HepG2 (cell line): Measurements from ENCODE around the gene HSPA1L. TPM values are rescaled to one million over a fixed set of nuclear protein-coding genes. Genes with fewer than 3 reads are reported as not detected.

ENCODE experiments used
- ASH2L ChIP-seq: fragments of 300-600, 200-600 bp; sonication (generic); IDR thresholded peaks from 2 replicates; pipeline ENCODE4 v1.7.0; 2017; ENCODE audit warnings: low read depth, mild to moderate bottlenecking, moderate library complexity, mixed read lengths, low read length; ENCODE audit not compliant: insufficient read length
- ATAD3A ChIP-seq: sonication (generic); formaldehyde crosslinking; IDR thresholded peaks from 2 replicates; pipeline ENCODE4 v1.4.0; 2020; ENCODE audit warnings: missing genetic modification reagents
- ATF1 ChIP-seq: IDR thresholded peaks from 2 replicates; pipeline ENCODE4 v1.6.1; 2016; ENCODE audit warnings: mild to moderate bottlenecking, control low read depth
- CBFB ChIP-seq: sonication (generic); formaldehyde crosslinking; IDR thresholded peaks from 2 replicates; pipeline ENCODE4 v1.4.0; 2020; ENCODE audit warnings: missing genetic modification reagents
- ELF3 ChIP-seq: IDR thresholded peaks from 2 replicates; pipeline ENCODE4 v1.6.1; 2016; ENCODE audit warnings: missing genetic modification reagents, missing compliant biosample characterization
- HMG20B ChIP-seq: conservative IDR thresholded peaks from 2 replicates; pipeline ENCODE4 v1.6.1; 2016; ENCODE audit warnings: missing genetic modification reagents, missing compliant biosample characterization
- KDM3A ChIP-seq: IDR thresholded peaks from 2 replicates; pipeline ENCODE4 v1.6.1; 2018; ENCODE audit warnings: low read depth, missing compliant biosample characterization
- NCOA5 ChIP-seq: sonication (generic); formaldehyde crosslinking; IDR thresholded peaks from 2 replicates; pipeline ENCODE4 v1.4.0; 2020; ENCODE audit warnings: missing genetic modification reagents
- NFE2L1 ChIP-seq: sonication (generic); formaldehyde crosslinking; IDR thresholded peaks from 2 replicates; pipeline ENCODE4 v1.4.0; 2020; ENCODE audit warnings: missing genetic modification reagents, mild to moderate bottlenecking, borderline replicate concordance
- NFKBIZ ChIP-seq: IDR thresholded peaks from 2 replicates; pipeline ENCODE4 v1.6.1; 2018; ENCODE audit warnings: missing genetic modification reagents, missing compliant biosample characterization
- TBP ChIP-seq: sonication (generic); formaldehyde crosslinking; IDR thresholded peaks from 2 replicates; pipeline ENCODE4 v1.5.0; 2020; ENCODE audit warnings: missing genetic modification reagents
- YY1 ChIP-seq: IDR thresholded peaks from 2 replicates; pipeline ENCODE4 v1.6.1; 2011; ENCODE audit warnings: low read length, low read depth, moderate library complexity, mild to moderate bottlenecking; ENCODE audit not compliant: insufficient read depth, insufficient replicate concordance
- ZNF264 ChIP-seq: sonication (generic); formaldehyde crosslinking; IDR thresholded peaks from 2 replicates; pipeline ENCODE4 v1.4.0; 2020; ENCODE audit warnings: missing genetic modification reagents
- ZNF816 ChIP-seq: sonication (generic); formaldehyde crosslinking; IDR thresholded peaks from 2 replicates; pipeline ENCODE4 v1.8.0; 2022; ENCODE audit warnings: missing genetic modification reagents, mild to moderate bottlenecking, borderline replicate concordance
- ZSCAN29 ChIP-seq: sonication (generic); formaldehyde crosslinking; conservative IDR thresholded peaks from 2 replicates; pipeline ENCODE4 v1.4.0; 2020; ENCODE audit warnings: mild to moderate bottlenecking, missing genetic modification reagents
- polyA plus RNA-seq, 8 experiments: library from polyadenylated mRNA; depleted of rRNA in 3 of 8; stranded (reverse) in 7 of 8; unstranded in 1 of 8; fragments of >200 nt; fragmentation: Illumina TruSeq in 4 of 8; extraction: Trizol in 4 of 8; gene quantifications; 2 replicates each; pipeline versions ENCODE4 v1.2.1 to v1.2.3, GENCODE V29; 2011 to 2016; ENCODE audit warnings: low read depth in 4 of 8, missing spikeins in 1 of 8, mixed read lengths in 1 of 8; ENCODE audit not compliant: insufficient read depth in 1 of 8
- total RNA-seq, 5 experiments: library from RNA; depleted of rRNA; stranded (reverse); fragments of >200 nt; fragmentation: Illumina TruSeq; extraction: Trizol; gene quantifications; 2 replicates each; pipeline ENCODE4 v1.2.3, GENCODE V29; 2016; ENCODE audit warnings: low read depth in 1 of 5
- TF ChIP-seq, protein P1 (sequence below): sonication (generic); formaldehyde crosslinking; IDR thresholded peaks from 2 replicates; pipeline ENCODE4 v1.4.0; 2020; ENCODE audit warnings: missing genetic modification reagents, borderline replicate concordance
- TF ChIP-seq, protein P2 (sequence below): IDR thresholded peaks from 2 replicates; pipeline ENCODE4 v1.6.1; 2016; ENCODE audit warnings: missing genetic modification reagents, missing compliant biosample characterization
- TF ChIP-seq, protein P3 (sequence below): IDR thresholded peaks from 2 replicates; pipeline ENCODE4 v1.6.1; 2016; ENCODE audit warnings: low read depth
- TF ChIP-seq, protein P4 (sequence below): sonication (generic); formaldehyde crosslinking; conservative IDR thresholded peaks from 2 replicates; pipeline ENCODE4 v1.8.0; 2022; ENCODE audit warnings: mild to moderate bottlenecking, moderate library complexity, missing genetic modification reagents
- TF ChIP-seq, protein P5 (sequence below): sonication (generic); formaldehyde crosslinking; IDR thresholded peaks from 2 replicates; pipeline ENCODE4 v1.5.0; 2020; ENCODE audit warnings: missing genetic modification reagents
- TF ChIP-seq, protein P6 (sequence below): sonication (generic); formaldehyde crosslinking; IDR thresholded peaks from 2 replicates; pipeline ENCODE4 v1.4.0; 2020; ENCODE audit warnings: missing genetic modification reagents
- TF ChIP-seq, protein P7 (sequence below): IDR thresholded peaks from 2 replicates; pipeline ENCODE4 v1.6.1; 2012; ENCODE audit warnings: inconsistent platforms

The HSPA1L gene
- total and polyA plus RNA-seq, 2 of the 13 experiments (the other 11 are each of a cell fraction or from before 2014, with no cell fraction given): 0.55 to 1.0 TPM

DNA sequence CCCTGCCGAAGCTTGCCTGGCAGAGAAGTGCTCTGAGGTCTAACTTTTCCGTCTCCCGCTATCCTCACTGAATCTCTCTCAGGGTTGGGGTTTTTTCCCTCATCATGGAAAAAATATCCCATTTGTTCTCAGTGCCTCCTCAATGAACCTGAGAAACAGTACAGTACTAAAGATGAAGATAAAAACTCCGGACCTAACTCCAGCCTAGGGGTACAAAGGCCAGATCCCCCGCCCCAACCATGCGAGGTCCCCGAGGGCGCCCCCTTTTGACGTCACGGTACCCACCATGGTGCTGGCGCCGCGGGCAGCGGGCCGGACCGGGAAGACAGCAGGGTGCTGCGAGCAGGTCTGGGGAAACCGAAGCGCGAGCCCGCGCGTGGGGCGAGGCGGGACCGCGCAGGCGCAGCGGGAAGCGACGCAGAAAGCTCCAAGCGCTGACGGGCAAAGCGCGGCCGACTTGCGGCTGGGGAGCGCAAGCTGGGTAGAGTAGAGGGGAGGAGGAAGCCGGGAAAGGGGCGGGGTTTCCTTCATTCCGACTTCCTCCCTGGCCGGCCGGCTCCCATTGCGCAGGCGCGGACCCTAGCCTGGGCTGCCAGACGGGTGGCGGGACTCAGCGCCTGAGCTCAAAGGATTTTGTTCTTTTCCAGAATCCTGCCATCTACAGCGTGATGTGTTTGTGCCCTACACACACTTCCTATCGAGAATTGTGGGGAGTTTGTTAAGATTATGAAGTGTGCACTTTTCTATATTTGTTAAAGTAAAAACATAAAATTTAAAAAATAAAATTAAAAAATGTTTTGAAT, 8.4 kb downstream of the HSPA1L start, which contains the start of gene LSM2 (continued):
- TF ChIP-seq CBFB (CRISPR knock-in tag): peak; percentile 83
- TF ChIP-seq, protein P1, sequence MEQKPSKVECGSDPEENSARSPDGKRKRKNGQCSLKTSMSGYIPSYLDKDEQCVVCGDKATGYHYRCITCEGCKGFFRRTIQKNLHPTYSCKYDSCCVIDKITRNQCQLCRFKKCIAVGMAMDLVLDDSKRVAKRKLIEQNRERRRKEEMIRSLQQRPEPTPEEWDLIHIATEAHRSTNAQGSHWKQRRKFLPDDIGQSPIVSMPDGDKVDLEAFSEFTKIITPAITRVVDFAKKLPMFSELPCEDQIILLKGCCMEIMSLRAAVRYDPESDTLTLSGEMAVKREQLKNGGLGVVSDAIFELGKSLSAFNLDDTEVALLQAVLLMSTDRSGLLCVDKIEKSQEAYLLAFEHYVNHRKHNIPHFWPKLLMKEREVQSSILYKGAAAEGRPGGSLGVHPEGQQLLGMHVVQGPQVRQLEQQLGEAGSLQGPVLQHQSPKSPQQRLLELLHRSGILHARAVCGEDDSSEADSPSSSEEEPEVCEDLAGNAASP (CRISPR knock-in tag): peak; percentile 71; the same call in 1 of the 2 replicates
- TF ChIP-seq TBP (CRISPR knock-in tag): no peak
- TF ChIP-seq ELF3 (CRISPR knock-in tag): peak; percentile 92
- TF ChIP-seq, protein P2, sequence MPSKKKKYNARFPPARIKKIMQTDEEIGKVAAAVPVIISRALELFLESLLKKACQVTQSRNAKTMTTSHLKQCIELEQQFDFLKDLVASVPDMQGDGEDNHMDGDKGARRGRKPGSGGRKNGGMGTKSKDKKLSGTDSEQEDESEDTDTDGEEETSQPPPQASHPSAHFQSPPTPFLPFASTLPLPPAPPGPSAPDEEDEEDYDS: peak; percentile 88
- TF ChIP-seq, protein P3, sequence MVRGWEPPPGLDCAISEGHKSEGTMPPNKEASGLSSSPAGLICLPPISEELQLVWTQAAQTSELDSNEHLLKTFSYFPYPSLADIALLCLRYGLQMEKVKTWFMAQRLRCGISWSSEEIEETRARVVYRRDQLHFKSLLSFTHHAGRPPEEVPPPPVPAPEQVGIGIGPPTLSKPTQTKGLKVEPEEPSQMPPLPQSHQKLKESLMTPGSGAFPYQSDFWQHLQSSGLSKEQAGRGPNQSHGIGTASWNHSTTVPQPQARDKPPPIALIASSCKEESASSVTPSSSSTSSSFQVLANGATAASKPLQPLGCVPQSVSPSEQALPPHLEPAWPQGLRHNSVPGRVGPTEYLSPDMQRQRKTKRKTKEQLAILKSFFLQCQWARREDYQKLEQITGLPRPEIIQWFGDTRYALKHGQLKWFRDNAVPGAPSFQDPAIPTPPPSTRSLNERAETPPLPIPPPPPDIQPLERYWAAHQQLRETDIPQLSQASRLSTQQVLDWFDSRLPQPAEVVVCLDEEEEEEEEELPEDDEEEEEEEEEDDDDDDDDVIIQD (CRISPR knock-in tag): peak; percentile 83
- TF ChIP-seq, protein P4, sequence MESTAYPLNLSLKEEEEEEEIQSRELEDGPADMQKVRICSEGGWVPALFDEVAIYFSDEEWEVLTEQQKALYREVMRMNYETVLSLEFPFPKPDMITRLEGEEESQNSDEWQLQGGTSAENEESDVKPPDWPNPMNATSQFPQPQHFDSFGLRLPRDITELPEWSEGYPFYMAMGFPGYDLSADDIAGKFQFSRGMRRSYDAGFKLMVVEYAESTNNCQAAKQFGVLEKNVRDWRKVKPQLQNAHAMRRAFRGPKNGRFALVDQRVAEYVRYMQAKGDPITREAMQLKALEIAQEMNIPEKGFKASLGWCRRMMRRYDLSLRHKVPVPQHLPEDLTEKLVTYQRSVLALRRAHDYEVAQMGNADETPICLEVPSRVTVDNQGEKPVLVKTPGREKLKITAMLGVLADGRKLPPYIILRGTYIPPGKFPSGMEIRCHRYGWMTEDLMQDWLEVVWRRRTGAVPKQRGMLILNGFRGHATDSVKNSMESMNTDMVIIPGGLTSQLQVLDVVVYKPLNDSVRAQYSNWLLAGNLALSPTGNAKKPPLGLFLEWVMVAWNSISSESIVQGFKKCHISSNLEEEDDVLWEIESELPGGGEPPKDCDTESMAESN: peak; percentile 96
- 0 out of 2 replicates have a peak, but pooled peaks have one; percentile 38 for TF ChIP-seq ZNF816 (CRISPR knock-in tag)
- no peak for TF ChIP-seq NCOA5
- peak; percentile 98 for TF ChIP-seq ATF1 (CRISPR knock-in tag)
- TF ChIP-seq ASH2L: peak; percentile 97
- TF ChIP-seq ZSCAN29 (CRISPR knock-in tag): peak; percentile 97
- no peak for TF ChIP-seq NFE2L1 (CRISPR knock-in tag)
- TF ChIP-seq YY1: peak; percentile 84
- TF ChIP-seq ZNF264 (CRISPR knock-in tag): no peak
- no peak; the same call in 1 of the 2 replicates for TF ChIP-seq HMG20B (CRISPR knock-in tag)
- TF ChIP-seq, protein P5, sequence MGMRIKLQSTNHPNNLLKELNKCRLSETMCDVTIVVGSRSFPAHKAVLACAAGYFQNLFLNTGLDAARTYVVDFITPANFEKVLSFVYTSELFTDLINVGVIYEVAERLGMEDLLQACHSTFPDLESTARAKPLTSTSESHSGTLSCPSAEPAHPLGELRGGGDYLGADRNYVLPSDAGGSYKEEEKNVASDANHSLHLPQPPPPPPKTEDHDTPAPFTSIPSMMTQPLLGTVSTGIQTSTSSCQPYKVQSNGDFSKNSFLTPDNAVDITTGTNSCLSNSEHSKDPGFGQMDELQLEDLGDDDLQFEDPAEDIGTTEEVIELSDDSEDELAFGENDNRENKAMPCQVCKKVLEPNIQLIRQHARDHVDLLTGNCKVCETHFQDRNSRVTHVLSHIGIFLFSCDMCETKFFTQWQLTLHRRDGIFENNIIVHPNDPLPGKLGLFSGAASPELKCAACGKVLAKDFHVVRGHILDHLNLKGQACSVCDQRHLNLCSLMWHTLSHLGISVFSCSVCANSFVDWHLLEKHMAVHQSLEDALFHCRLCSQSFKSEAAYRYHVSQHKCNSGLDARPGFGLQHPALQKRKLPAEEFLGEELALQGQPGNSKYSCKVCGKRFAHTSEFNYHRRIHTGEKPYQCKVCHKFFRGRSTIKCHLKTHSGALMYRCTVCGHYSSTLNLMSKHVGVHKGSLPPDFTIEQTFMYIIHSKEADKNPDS (CRISPR knock-in tag): no peak
- TF ChIP-seq NFKBIZ (CRISPR knock-in tag): peak; percentile 45; the same call in 1 of the 2 replicates
- TF ChIP-seq ATAD3A (CRISPR knock-in tag): no peak
- peak; percentile 96 for TF ChIP-seq KDM3A
- TF ChIP-seq, protein P6, sequence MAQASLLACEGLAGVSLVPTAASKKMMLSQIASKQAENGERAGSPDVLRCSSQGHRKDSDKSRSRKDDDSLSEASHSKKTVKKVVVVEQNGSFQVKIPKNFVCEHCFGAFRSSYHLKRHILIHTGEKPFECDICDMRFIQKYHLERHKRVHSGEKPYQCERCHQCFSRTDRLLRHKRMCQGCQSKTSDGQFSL (CRISPR knock-in tag): peak; percentile 71
- TF ChIP-seq, protein P7, sequence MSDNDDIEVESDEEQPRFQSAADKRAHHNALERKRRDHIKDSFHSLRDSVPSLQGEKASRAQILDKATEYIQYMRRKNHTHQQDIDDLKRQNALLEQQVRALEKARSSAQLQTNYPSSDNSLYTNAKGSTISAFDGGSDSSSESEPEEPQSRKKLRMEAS: peak; percentile 95
